ENCODE results near the gene TMCO4. TPM values are rescaled to one million over a fixed set of nuclear protein-coding genes. Genes with fewer than 3 reads are reported as not detected.

The TMCO4 gene
- total and polyA plus RNA-seq, 10 of the 15 experiments (the other 5 are each of a cell fraction or from before 2014, with no cell fraction given), result 2.4 to 20.8 (median 13.0) TPM

- TF ChIP-seq, protein P1, sequence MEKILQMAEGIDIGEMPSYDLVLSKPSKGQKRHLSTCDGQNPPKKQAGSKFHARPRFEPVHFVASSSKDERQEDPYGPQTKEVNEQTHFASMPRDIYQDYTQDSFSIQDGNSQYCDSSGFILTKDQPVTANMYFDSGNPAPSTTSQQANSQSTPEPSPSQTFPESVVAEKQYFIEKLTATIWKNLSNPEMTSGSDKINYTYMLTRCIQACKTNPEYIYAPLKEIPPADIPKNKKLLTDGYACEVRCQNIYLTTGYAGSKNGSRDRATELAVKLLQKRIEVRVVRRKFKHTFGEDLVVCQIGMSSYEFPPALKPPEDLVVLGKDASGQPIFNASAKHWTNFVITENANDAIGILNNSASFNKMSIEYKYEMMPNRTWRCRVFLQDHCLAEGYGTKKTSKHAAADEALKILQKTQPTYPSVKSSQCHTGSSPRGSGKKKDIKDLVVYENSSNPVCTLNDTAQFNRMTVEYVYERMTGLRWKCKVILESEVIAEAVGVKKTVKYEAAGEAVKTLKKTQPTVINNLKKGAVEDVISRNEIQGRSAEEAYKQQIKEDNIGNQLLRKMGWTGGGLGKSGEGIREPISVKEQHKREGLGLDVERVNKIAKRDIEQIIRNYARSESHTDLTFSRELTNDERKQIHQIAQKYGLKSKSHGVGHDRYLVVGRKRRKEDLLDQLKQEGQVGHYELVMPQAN (conservative IDR thresholded peaks at IDR 0.05), result no peak
- TF ChIP-seq NFIC (IDR thresholded peaks at IDR 0.05; ENCODE audit: low read depth, low read length), result no peak
- no peak for TF ChIP-seq ZNF217 (IDR thresholded peaks at IDR 0.05)
- TF ChIP-seq PML (IDR thresholded peaks at IDR 0.05; ENCODE audit: low read length), result no peak
- TF ChIP-seq KAT2A (conservative IDR thresholded peaks at IDR 0.05; ENCODE audit: control insufficient read depth, low read depth, low read length), result no peak
- no peak for TF ChIP-seq NR2F1 (conservative IDR thresholded peaks at IDR 0.05)
Measured at GRCh38 chr1:19808351-19808750, 8.6 kb upstream of the TMCO4 start (continued).

DNA sequence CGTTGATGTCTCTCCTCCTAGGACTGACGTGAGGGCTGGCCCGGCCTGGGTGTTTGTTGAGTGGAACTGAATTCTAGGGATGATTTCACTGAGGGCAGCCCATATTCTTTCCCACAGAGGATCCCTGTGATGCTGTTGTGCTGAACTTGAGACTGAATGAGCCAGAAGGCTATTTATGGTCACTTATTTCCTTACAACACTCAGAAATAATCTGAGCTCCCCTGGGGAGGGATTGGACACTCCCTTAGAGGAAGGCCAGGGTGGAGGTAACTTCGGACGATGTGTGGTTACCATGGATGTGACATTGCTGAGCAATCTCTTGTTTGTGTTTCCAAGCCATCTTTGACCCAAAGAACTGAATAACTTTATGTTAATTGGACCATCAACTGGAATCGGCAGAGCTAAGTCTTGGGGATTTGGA is 5.1 kb upstream of the TMCO4 start:
- no peaks in the 10 kb centered on the region for H3K36me3 ChIP-seq (ENCODE audit: control insufficient read depth in 2 of 2, insufficient read depth in 2 of 2, low read length in 1 of 2)
- H3K27me3 ChIP-seq (replicated peaks in 1 of 2; ENCODE audit: control insufficient read depth in 2 of 2, insufficient read depth in 2 of 2, low read length in 1 of 2), result no peaks in the 10 kb centered on the region
- H3K9ac ChIP-seq (ENCODE audit: control insufficient read depth, insufficient read depth, low read length), result no peak overlapping the region
- H3K4me3 ChIP-seq, result no peak overlapping the region
- intact Hi-C loops (cut with micrococcal nuclease; ENCODE audit: unreplicated experiment), result no loop called here
- no peak for FAIRE-seq
- ChIA-PET RAD21 (ENCODE audit: unreplicated experiment) (no interaction called here), POLR2A (no interaction called here), CTCF (interaction anchor here (2.1 kb wide), 1 partner anchor 43 kb away, joined by 7 read pairs; no protein-coding TSS in a partner anchor), SMC1A (ENCODE audit: uncharacterized antibody, unreplicated experiment) (no interaction called here)
- peaks cover 2% of the 10 kb centered on the region; the same call in 1 of the 2 replicates for H3K4me1 ChIP-seq (ENCODE audit: control insufficient read depth, insufficient read depth, low read length)
- no peak overlapping the region for H3K27ac ChIP-seq (ENCODE audit: control insufficient read depth, insufficient read depth)
- no peaks in the 10 kb centered on the region for H3K9me3 ChIP-seq (replicated peaks; ENCODE audit: control insufficient read depth, insufficient read depth, low read length)
- DNase-seq (ENCODE audit: low read depth, low spot score), result no peak
- H2AFZ ChIP-seq (ENCODE audit: control insufficient read depth, low read depth, low read length), result no peak overlapping the region
- in situ Hi-C loops (cut with MboI), result loop anchor here (5.0 kb wide), 1 partner anchor 143 kb away; the partner anchor contains the start of gene HTR6
- no peaks in the 10 kb centered on the region for H4K20me1 ChIP-seq (ENCODE audit: control insufficient read depth, insufficient read depth)
- no TSS peak for BruUV-seq (replicated peaks)
- no peak overlapping the region for H3K4me2 ChIP-seq (ENCODE audit: control insufficient read depth, insufficient read depth)
- ATAC-seq, result no peak
- H3K79me2 ChIP-seq (ENCODE audit: control insufficient read depth, insufficient read depth, low read length), result no peaks in the 10 kb centered on the region
- 98% methylated on average over 6 of the region's 6 CpGs for WGBS (ENCODE audit: insufficient coverage, insufficient replicate concordance, low lambda C conversion rate, missing lambda C conversion rate)
- no peak for TF ChIP-seq IRF5 (IDR thresholded peaks at IDR 0.05; ENCODE audit: borderline replicate concordance)
- no peak for TF ChIP-seq NR2F1 (conservative IDR thresholded peaks at IDR 0.05)
- no peak for TF ChIP-seq NR2C1 (IDR thresholded peaks at IDR 0.05)
- TF ChIP-seq, protein P2, sequence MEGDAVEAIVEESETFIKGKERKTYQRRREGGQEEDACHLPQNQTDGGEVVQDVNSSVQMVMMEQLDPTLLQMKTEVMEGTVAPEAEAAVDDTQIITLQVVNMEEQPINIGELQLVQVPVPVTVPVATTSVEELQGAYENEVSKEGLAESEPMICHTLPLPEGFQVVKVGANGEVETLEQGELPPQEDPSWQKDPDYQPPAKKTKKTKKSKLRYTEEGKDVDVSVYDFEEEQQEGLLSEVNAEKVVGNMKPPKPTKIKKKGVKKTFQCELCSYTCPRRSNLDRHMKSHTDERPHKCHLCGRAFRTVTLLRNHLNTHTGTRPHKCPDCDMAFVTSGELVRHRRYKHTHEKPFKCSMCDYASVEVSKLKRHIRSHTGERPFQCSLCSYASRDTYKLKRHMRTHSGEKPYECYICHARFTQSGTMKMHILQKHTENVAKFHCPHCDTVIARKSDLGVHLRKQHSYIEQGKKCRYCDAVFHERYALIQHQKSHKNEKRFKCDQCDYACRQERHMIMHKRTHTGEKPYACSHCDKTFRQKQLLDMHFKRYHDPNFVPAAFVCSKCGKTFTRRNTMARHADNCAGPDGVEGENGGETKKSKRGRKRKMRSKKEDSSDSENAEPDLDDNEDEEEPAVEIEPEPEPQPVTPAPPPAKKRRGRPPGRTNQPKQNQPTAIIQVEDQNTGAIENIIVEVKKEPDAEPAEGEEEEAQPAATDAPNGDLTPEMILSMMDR (IDR thresholded peaks at IDR 0.05 in 2 of 3, conservative IDR thresholded peaks at IDR 0.05 in 1 of 3; ENCODE audit: control insufficient read depth in 2 of 3, extremely low read depth in 1 of 3, insufficient read depth in 1 of 3, low read depth in 3 of 3, low read length in 3 of 3), result no peak
- TF ChIP-seq MTA3 (IDR thresholded peaks at IDR 0.05; ENCODE audit: borderline replicate concordance, low read length), result no peak
- TF ChIP-seq NFXL1 (IDR thresholded peaks at IDR 0.05; ENCODE audit: borderline replicate concordance), result no peak
- TF ChIP-seq MEF2B (IDR thresholded peaks at IDR 0.05; ENCODE audit: partially characterized antibody, poor library complexity, severe bottlenecking), result no peak
- no peak for TF ChIP-seq PAX8 (IDR thresholded peaks at IDR 0.05)
- no peak for TF ChIP-seq POLR2A (IDR thresholded peaks at IDR 0.05; ENCODE audit: low read depth, low read length)
- no peak for TF ChIP-seq ZNF592 (IDR thresholded peaks at IDR 0.05)
